Calu3 (cell line): ENCODE measurements around the gene WFDC2. TPM values are rescaled to one million over a fixed set of nuclear protein-coding genes. Genes with fewer than 3 reads are reported as not detected.

ENCODE experiments used
- Bru-seq: library from RNA; stranded (reverse); fragments of 400-500 nt; gene quantifications from one replicate; lab custom pipeline; 2021; lab: Mats Ljungman, UMichigan
- BruChase-seq, 2 experiments: library from RNA; stranded (reverse); fragments of 400-500 nt; gene quantifications; one replicate each; lab custom pipeline; 2021; lab: Mats Ljungman, UMichigan
- BruUV-seq: library from RNA; stranded (reverse); fragments of 400-500 nt; replicated peaks from 2 replicates; lab custom pipeline; 2021; lab: Mats Ljungman, UMichigan
- CTCF ChIA-PET: fragments of 300-600 bp; sonication (Branson Sonifier 250); formaldehyde crosslinking; loops from one replicate; lab custom pipeline; 2022; ENCODE audit warnings: antibody characterized with exemption; lab: Charles Lee
- DNase-seq: peaks from one replicate; pipeline ENCODE4 v3.0.0; 2022
- H3K27ac Mint-ChIP-seq: one replicate; pipeline ENCODE4 v1.8.0; 2022; ENCODE audit warnings: mixed read lengths; ENCODE audit not compliant: unreplicated experiment
- H3K27me3 Mint-ChIP-seq: one replicate; pipeline ENCODE4 v1.8.0; 2022; ENCODE audit warnings: mixed read lengths; ENCODE audit not compliant: unreplicated experiment
- H3K36me3 Mint-ChIP-seq: one replicate; pipeline ENCODE4 v1.8.0; 2022; ENCODE audit warnings: mild to moderate bottlenecking, moderate library complexity, mixed read lengths; ENCODE audit not compliant: insufficient read depth, unreplicated experiment
- H3K4me1 Mint-ChIP-seq: one replicate; pipeline ENCODE4 v1.8.0; 2022; ENCODE audit warnings: mild to moderate bottlenecking, low read depth, mixed read lengths; ENCODE audit not compliant: unreplicated experiment
- H3K4me3 Mint-ChIP-seq: one replicate; pipeline ENCODE4 v1.8.0; 2022; ENCODE audit warnings: mild to moderate bottlenecking, low read depth, moderate library complexity, mixed read lengths; ENCODE audit not compliant: unreplicated experiment
- H3K9me3 Mint-ChIP-seq: one replicate; pipeline ENCODE4 v1.8.0; 2022; ENCODE audit warnings: low read depth, mixed read lengths; ENCODE audit not compliant: unreplicated experiment
- CTCF ChIP-seq: fragments of 200-600 bp; IDR thresholded peaks from one replicate; pipeline ENCODE4 v1.8.0; 2022; ENCODE audit warnings: antibody characterized with exemption; ENCODE audit not compliant: unreplicated experiment
- intact Hi-C: fragments of 100-400 bp; cut with micrococcal nuclease; formaldehyde crosslinking; loops from one replicate; pipeline ENCODE4 v1.10.0; 2022; ENCODE audit not compliant: unreplicated experiment
- long read RNA-seq: library from polyadenylated mRNA; stranded (forward); transcript quantifications from one replicate; pipeline ENCODE4 v2.0.0, GENCODE V29; 2022
- total RNA-seq: library from RNA; stranded (reverse); gene quantifications from 2 replicates; pipeline ENCODE4 v1.2.3, GENCODE V29; 2022

Gene WFDC2
- total RNA-seq, result 295 TPM in 2 replicates
- Bru-seq, nascent RNA, result percentile 93 among the genes with signal in this experiment
- BruChase-seq, experiment 1, labeled RNA remaining after a 6-hour chase, result percentile 82 among the genes with signal in this experiment
- BruChase-seq, experiment 2, labeled RNA remaining after a 2-hour chase, result percentile 78 among the genes with signal in this experiment
- long read RNA-seq, transcript WFDC2-204 (4 exons, 614 nt), result major isoform, 72 of 101 reads
- long read RNA-seq, transcript WFDC2-203 (2 exons, 818 nt), result minor isoform, 11 of 101 reads
- long read RNA-seq, partial matches to known transcripts, result 12 of 101 reads
- long read RNA-seq, other reads (novel, unspliced or antisense), result 3 of 101 reads

- peaks cover 9% of the 10 kb centered on the region for H3K27me3 Mint-ChIP-seq
- peak within 1 kb of the TSS; percentile 46 for H3K27ac Mint-ChIP-seq
- H3K4me1 Mint-ChIP-seq, result peaks cover 31% of the 10 kb centered on the region
- TF ChIP-seq CTCF, result peak; percentile 40
- peaks cover 24% of the 10 kb centered on the region for H3K36me3 Mint-ChIP-seq
- BruUV-seq, result no TSS peak
- intact Hi-C loops, result loop anchor here (5.0 kb wide), 1 partner anchor 303 kb away; no protein-coding TSS in a partner anchor
- H3K9me3 Mint-ChIP-seq, result no peaks in the 10 kb centered on the region
- H3K4me3 Mint-ChIP-seq, result peak within 1 kb of the TSS; percentile 89
- CTCF ChIA-PET, result interaction anchor here (0.6 to 2.1 kb wide), 8 partner anchors 10 to 160 kb away, joined by 3 to 8 read pairs (median 5); partner anchors contain the start of gene WFDC10A
- DNase-seq, result peak; percentile 83
Measured at GRCh38 chr20:45469336-45470261, at the start of gene WFDC2. TSS of gene WFDC2 (plus strand) at chr20:45469753. CDS start at chr20:45469782, 29 bp downstream.

GRCh38 chr20:45420125-45420524 is 49.4 kb upstream of the WFDC2 start:
- Mint-ChIP-seq H3K4me3 (no peak overlapping the region), H3K36me3 (peaks cover 46% of the 10 kb centered on the region), H3K4me1 (peaks cover 23% of the 10 kb centered on the region), H3K27me3 (no peaks in the 10 kb centered on the region), H3K9me3 (no peaks in the 10 kb centered on the region), H3K27ac (peak overlapping the region; percentile 81)
- DNase-seq, result no peak
- TF ChIP-seq CTCF, result no peak
- CTCF ChIA-PET, result interaction anchor here (1.0 to 1.6 kb wide), 4 partner anchors 9 to 97 kb away, joined by 4 to 10 read pairs (median 7); no protein-coding TSS in a partner anchor
- intact Hi-C loops, result no loop called here
- BruUV-seq, result no TSS peak

- no peaks in the 10 kb centered on the region for H3K9me3 Mint-ChIP-seq
- no TSS peak for BruUV-seq
- DNase-seq, result no peak
- H3K4me1 Mint-ChIP-seq, result peaks cover 13% of the 10 kb centered on the region
- H3K36me3 Mint-ChIP-seq, result peaks cover 35% of the 10 kb centered on the region
- H3K27me3 Mint-ChIP-seq, result no peaks in the 10 kb centered on the region
- intact Hi-C loops, result no loop called here
- no peak overlapping the region for H3K4me3 Mint-ChIP-seq
- CTCF ChIA-PET, result interaction anchor here (0.6 kb wide), 1 partner anchor 27 kb away, joined by 3 read pairs; no protein-coding TSS in a partner anchor
- TF ChIP-seq CTCF, result no peak
- H3K27ac Mint-ChIP-seq, result no peak overlapping the region
Measured at GRCh38 chr20:45423700-45424099, 45.9 kb upstream of the WFDC2 start.

- Mint-ChIP-seq H3K9me3 (no peaks in the 10 kb centered on the region), H3K4me3 (no peak overlapping the region), H3K27ac (no peak overlapping the region), H3K27me3 (no peaks in the 10 kb centered on the region), H3K36me3 (peaks cover 22% of the 10 kb centered on the region), H3K4me1 (no peaks in the 10 kb centered on the region)
- TF ChIP-seq CTCF, result no peak
- CTCF ChIA-PET, result no interaction called here
- no peak for DNase-seq
- BruUV-seq, result no TSS peak
- intact Hi-C loops, result no loop called here
Measured at GRCh38 chr20:45425561-45425960, 44.0 kb upstream of the WFDC2 start.
